ENCODE results near the gene PURA. TPM values are rescaled to one million over a fixed set of nuclear protein-coding genes. Genes with fewer than 3 reads are reported as not detected.

Gene PURA
- total RNA-seq, 1 experiment from 2014 or later, result 8.0 TPM

GRCh38 chr5:140109018-140109758 is 4.7 kb upstream of the PURA start:
- in situ Hi-C loops (cut with HindIII; ENCODE audit: low sequenced_read_pairs), result no loop called here
- DNase-seq (ENCODE audit: low spot score), result peak; percentile 53

- DNase-seq (ENCODE audit: low spot score), result no peak
- in situ Hi-C loops (cut with HindIII; ENCODE audit: low sequenced_read_pairs), result no loop called here
These were observed 3.9 kb upstream of the PURA start for GRCh38 chr5:140109759-140110645.

DNA sequence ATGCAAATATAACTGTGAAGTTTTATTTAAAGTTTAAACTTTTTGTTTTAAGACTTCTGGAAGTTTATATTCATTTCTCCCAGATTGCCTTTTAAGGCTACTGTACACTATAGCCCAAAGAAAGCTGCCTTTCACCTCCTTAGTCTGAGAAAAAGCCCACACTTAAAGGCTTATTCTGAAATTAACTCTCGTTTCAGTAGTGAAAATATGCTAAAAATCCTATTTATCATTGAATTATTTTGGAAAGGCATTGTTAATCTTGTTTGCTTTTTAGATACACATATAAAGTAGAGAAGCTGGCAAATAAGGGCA is 3.3 kb upstream of the PURA start:
- DNase-seq (ENCODE audit: low spot score), result no peak
- in situ Hi-C loops (cut with HindIII; ENCODE audit: low sequenced_read_pairs), result no loop called here

- no peak for DNase-seq (ENCODE audit: low spot score)
- in situ Hi-C loops (cut with HindIII; ENCODE audit: low sequenced_read_pairs), result no loop called here
These were observed 2.7 kb upstream of the PURA start for GRCh38 chr5:140111011-140111858.

GRCh38 chr5:140111859-140112551 is 1.9 kb upstream of the PURA start:
- DNase-seq (ENCODE audit: low spot score), result no peak
- in situ Hi-C loops (cut with HindIII; ENCODE audit: low sequenced_read_pairs), result no loop called here

GRCh38 chr5:140112685-140113179 is 1.2 kb upstream of the PURA start:
- in situ Hi-C loops (cut with HindIII; ENCODE audit: low sequenced_read_pairs), result no loop called here
- DNase-seq (ENCODE audit: low spot score), result no peak

GRCh38 chr5:140113180-140113698 is 670 bp upstream of the PURA start:
- in situ Hi-C loops (cut with HindIII; ENCODE audit: low sequenced_read_pairs), result no loop called here
- DNase-seq (ENCODE audit: low spot score), result peak; percentile 38

- in situ Hi-C loops (cut with HindIII; ENCODE audit: low sequenced_read_pairs), result no loop called here
- peak; percentile 53 for DNase-seq (ENCODE audit: low spot score)
These were observed 654 bp downstream of the PURA start for GRCh38 chr5:140114341-140115185.

DNA sequence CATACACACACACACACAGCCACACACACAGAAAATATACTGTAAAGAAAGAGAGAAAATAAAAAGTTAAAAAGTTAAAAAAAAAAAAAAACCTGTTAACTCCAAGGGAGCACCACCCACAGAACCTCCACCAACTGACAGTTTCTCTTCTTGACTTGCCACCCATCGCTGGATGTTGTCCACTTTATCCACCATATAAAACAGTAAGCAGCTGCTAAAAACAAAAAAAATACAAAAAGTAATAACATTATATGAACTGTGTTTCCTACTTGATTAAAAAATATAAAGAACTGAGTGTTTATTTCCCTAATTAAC is 1.2 kb downstream of the PURA start:
- no peak for DNase-seq (ENCODE audit: low spot score)
- in situ Hi-C loops (cut with HindIII; ENCODE audit: low sequenced_read_pairs), result no loop called here

GRCh38 chr5:140116716-140117115 is 2.8 kb downstream of the PURA start:
- no peak for DNase-seq (ENCODE audit: low spot score)
- in situ Hi-C loops (cut with HindIII; ENCODE audit: low sequenced_read_pairs), result no loop called here

DNA sequence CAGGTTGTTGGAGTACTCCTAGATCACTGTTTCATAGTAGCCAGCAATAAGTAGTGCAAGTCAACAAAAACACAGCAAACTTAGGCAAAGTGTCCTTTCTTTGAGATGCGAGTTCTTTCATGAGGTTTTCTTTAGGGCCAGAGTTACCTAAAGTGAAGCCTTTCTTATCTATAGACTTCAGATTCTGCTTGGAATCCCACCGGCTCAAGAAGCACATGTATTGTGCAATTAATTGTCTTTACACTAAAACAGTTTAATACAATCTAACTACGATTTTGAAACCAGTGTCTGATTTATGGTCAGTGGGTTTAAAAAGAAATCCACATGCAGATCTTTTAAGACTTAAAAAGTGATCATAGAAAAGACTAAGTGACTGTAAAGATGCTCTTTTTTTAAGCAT is 3.6 kb downstream of the PURA start:
- no peak for DNase-seq (ENCODE audit: low spot score)
- in situ Hi-C loops (cut with HindIII; ENCODE audit: low sequenced_read_pairs), result no loop called here

- in situ Hi-C loops (cut with HindIII; ENCODE audit: low sequenced_read_pairs), result no loop called here
- DNase-seq (ENCODE audit: low spot score), result peak; percentile 38
These were observed 4.5 kb downstream of the PURA start for GRCh38 chr5:140118302-140118936.

DNA sequence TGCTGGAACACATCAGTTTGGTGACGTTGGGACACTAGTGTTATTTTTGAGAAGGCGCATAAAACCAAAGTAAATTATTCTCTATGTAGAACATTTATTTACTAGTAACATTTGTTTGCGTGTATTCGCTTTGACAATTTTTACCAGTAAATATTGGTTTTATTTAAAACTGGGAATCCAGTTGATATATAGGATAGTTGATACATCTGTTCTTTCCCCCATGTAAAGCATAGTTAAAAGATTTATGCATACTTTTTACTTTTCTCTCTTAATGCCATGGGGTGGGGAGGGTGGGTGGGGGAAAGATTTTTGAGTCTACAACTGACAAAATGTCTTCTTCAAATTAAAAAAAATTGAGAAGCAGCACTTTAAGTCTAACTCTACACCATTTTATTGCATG is 11.7 kb downstream of the PURA start, which contains the start of gene IGIP:
TSS of gene IGIP (plus strand) at position 301 of the 400 bp plus-strand sequence. CDS start 2,540 bp downstream, outside the sequence.
- in situ Hi-C loops (cut with HindIII; ENCODE audit: low sequenced_read_pairs), result no loop called here
- DNase-seq (ENCODE audit: low spot score), result no peak

DNA sequence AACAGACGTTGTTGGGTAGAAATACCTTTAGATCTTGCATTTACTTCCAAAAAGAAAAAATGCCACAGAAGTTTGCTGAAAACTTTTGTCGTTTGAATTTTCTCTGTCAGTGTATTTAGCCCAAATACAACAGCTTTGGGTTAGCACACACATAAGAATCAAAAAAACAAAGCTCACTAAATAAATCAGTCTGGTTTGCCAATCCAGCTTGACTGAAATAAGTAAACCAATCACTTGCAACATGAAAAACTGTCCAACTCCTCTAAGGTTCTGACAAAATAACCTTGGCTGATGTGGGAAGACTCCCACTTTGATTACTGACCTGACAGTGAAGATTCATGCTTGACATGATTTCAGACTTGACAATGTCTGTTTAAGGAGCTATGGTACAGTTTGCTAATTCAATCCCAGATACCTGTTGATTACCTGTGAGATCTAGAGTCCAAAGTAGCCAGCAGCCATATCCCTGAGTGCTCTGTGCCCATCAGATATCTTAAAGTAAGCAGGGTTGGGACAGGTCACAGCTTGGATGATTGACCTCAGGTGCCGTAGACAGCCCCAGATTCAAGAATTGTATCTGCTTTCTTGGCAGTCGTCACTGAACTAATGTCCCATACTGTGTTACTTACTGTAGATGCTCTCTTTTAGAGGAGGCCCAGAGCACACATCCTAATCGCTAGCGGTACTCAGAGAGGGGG is 12.6 kb downstream of the PURA start:
- DNase-seq (ENCODE audit: low spot score), result no peak
- in situ Hi-C loops (cut with HindIII; ENCODE audit: low sequenced_read_pairs), result no loop called here

GRCh38 chr5:140128376-140128775 is 14.5 kb downstream of the PURA start:
- in situ Hi-C loops (cut with HindIII; ENCODE audit: low sequenced_read_pairs), result no loop called here
- DNase-seq (ENCODE audit: low spot score), result no peak

GRCh38 chr5:140130949-140131733 is 17.2 kb downstream of the PURA start:
- in situ Hi-C loops (cut with HindIII; ENCODE audit: low sequenced_read_pairs), result no loop called here
- no peak for DNase-seq (ENCODE audit: low spot score)
